HepG2 (cell line): ENCODE data around the gene CDH23. TPM values are rescaled to one million over a fixed set of nuclear protein-coding genes. Genes with fewer than 3 reads are reported as not detected.

Experiments
- ATAC-seq: fragments of 200-7000 bp; cut with Tn5 transposase; 3 replicates; pipeline ENCODE4 v1.9.1; 2020; ENCODE audit warnings: mild to moderate bottlenecking, moderate library complexity
- BruUV-seq: library from RNA; stranded (reverse); fragments of 400-500 nt; replicated peaks from 2 replicates; lab custom pipeline; 2021; lab: Mats Ljungman, UMichigan
- CTCF ChIA-PET: fragments of 300-600 bp; formaldehyde crosslinking; extraction: SDS; loops from one replicate; lab custom pipeline; 2021; ENCODE audit warnings: low total read pairs, inconsistent platforms, low intra/inter-chr PET ratio; lab: Yijun Ruan, JAX
- POLR2A ChIA-PET: fragments of 350-600 bp; sonication (Branson Sonifier 250); formaldehyde crosslinking; loops from one replicate; lab custom pipeline; 2020; ENCODE audit warnings: antibody characterized with exemption, inconsistent platforms; lab: Yijun Ruan, JAX
- DNase-seq: peaks from one replicate; pipeline ENCODE4 v3.0.0-alpha.2; 2015; ENCODE audit warnings: low spot score
- FAIRE-seq: peaks from 3 replicates; lab custom pipeline; 2011; peaks lifted over from hg19 to GRCh38; lab: Jason Lieb, UNC
- H2AFZ ChIP-seq: one replicate; pipeline ENCODE4 v1.6.1; 2011; ENCODE audit warnings: low read length, inconsistent platforms
- H3K27ac ChIP-seq: fragments of 300-600 bp; 3 replicates; pipeline ENCODE4 v1.8.0; 2011; ENCODE audit warnings: mixed run types, mild to moderate bottlenecking, mixed read lengths, low read length, inconsistent platforms; ENCODE audit not compliant: insufficient read depth; ENCODE audit errors: extremely low read length
- H3K27me3 ChIP-seq, 2 experiments: fragments of 200-600 bp in 1 of 2; 2 replicates in 1 of 2; 3 replicates in 1 of 2; pipeline versions ENCODE4 v1.6.0 to v1.8.0; 2011; ENCODE audit warnings: low read length in 2 of 2, mild to moderate bottlenecking in 2 of 2, moderate library complexity in 2 of 2, inconsistent platforms in 1 of 2; ENCODE audit not compliant: insufficient read depth in 2 of 2, control insufficient read depth in 1 of 2
- H3K36me3 ChIP-seq, 2 experiments: fragments of 200-600 bp in 1 of 2; replicated peaks in 1 of 2; 2 replicates in 1 of 2; 3 replicates in 1 of 2; pipeline versions ENCODE4 v1.5.1 to v1.8.0; 2011; ENCODE audit warnings: low read length in 2 of 2, inconsistent platforms in 1 of 2; ENCODE audit not compliant: insufficient read depth in 2 of 2, control insufficient read depth in 1 of 2
- H3K4me1 ChIP-seq: 2 replicates; pipeline ENCODE4 v1.5.1; 2012; ENCODE audit warnings: low read length, inconsistent platforms; ENCODE audit not compliant: insufficient read depth
- H3K4me2 ChIP-seq: 2 replicates; pipeline ENCODE4 v1.6.0; 2011; ENCODE audit warnings: low read depth, low read length, inconsistent platforms
- H3K4me3 ChIP-seq, 3 experiments: fragments of 200-600 bp in 1 of 3; sonication (generic), shearing (Covaris generic) in 1 of 3; replicated peaks in 1 of 3; 2 replicates each; pipeline ENCODE4 v1.5.1; 2011 to 2016; ENCODE audit warnings: low read length in 3 of 3, inconsistent platforms in 2 of 3, low read depth in 2 of 3, mild to moderate bottlenecking in 2 of 3, control low read depth in 1 of 3, mixed read lengths in 1 of 3; ENCODE audit not compliant: insufficient read depth in 1 of 3
- H3K79me2 ChIP-seq: one replicate; pipeline ENCODE4 v1.6.1; 2011; ENCODE audit warnings: low read length, inconsistent platforms; ENCODE audit not compliant: insufficient read depth
- H3K9ac ChIP-seq: 2 replicates; pipeline ENCODE4 v1.6.0; 2011; ENCODE audit warnings: mild to moderate bottlenecking, low read depth, low read length, inconsistent platforms; ENCODE audit not compliant: insufficient read depth
- H3K9me3 ChIP-seq: 2 replicates; pipeline ENCODE4 v1.5.1; 2012; ENCODE audit warnings: mild to moderate bottlenecking, low read length
- H4K20me1 ChIP-seq: 2 replicates; pipeline ENCODE4 v1.6.0; 2011; ENCODE audit warnings: inconsistent platforms, mild to moderate bottlenecking, low read length, moderate library complexity; ENCODE audit not compliant: insufficient read depth
- RAD21 ChIP-seq: fragments of 450-650 bp; formaldehyde crosslinking; IDR thresholded peaks from 2 replicates; pipeline ENCODE4 v1.5.0; 2020; ENCODE audit warnings: mild to moderate bottlenecking
- SMC3 ChIP-seq: IDR thresholded peaks from 2 replicates; pipeline ENCODE4 v1.6.1; 2011; ENCODE audit warnings: low read length, improper control_type of control experiment
- SRF ChIP-seq: IDR thresholded peaks from 2 replicates; pipeline ENCODE4 v1.6.1; 2011; ENCODE audit warnings: mild to moderate bottlenecking, low read depth, low read length, moderate library complexity
- STAG1 ChIP-seq: sonication (generic); formaldehyde crosslinking; IDR thresholded peaks from 2 replicates; pipeline ENCODE4 v1.4.0; 2020; ENCODE audit warnings: missing genetic modification reagents
- ZNF615 ChIP-seq: sonication (generic); formaldehyde crosslinking; IDR thresholded peaks from 2 replicates; pipeline ENCODE4 v1.5.0; 2020; ENCODE audit warnings: mild to moderate bottlenecking, missing genetic modification reagents, borderline replicate concordance
- WGBS: methylation state at CpG from one replicate; pipeline ENCODE4 v1.1.6; 2017; ENCODE audit warnings: low lambda C conversion rate; 5-methylcytosine and 5-hydroxymethylcytosine counted together
- in situ Hi-C: cut with HindIII; loops from 2 replicates; pipeline ENCODE4 v1.10.0; 2017; ENCODE audit warnings: low pct_unique_long_range_greater_than_20kb; ENCODE audit not compliant: extremely low pct_ligation_motif_present
- intact Hi-C: fragments of 100-400 bp; cut with micrococcal nuclease; formaldehyde crosslinking; loops from one replicate; pipeline ENCODE4 v1.10.0; 2022; ENCODE audit not compliant: unreplicated experiment
- polyA plus RNA-seq, 8 experiments: library from polyadenylated mRNA; depleted of rRNA in 3 of 8; stranded (reverse) in 7 of 8; unstranded in 1 of 8; fragments of >200 nt; fragmentation: Illumina TruSeq in 4 of 8; extraction: Trizol in 4 of 8; gene quantifications; 2 replicates each; pipeline versions ENCODE4 v1.2.1 to v1.2.3, GENCODE V29; 2011 to 2016; ENCODE audit warnings: low read depth in 4 of 8, missing spikeins in 1 of 8, mixed read lengths in 1 of 8; ENCODE audit not compliant: insufficient read depth in 1 of 8
- total RNA-seq, 5 experiments: library from RNA; depleted of rRNA; stranded (reverse); fragments of >200 nt; fragmentation: Illumina TruSeq; extraction: Trizol; gene quantifications; 2 replicates each; pipeline ENCODE4 v1.2.3, GENCODE V29; 2016; ENCODE audit warnings: low read depth in 1 of 5
- TF ChIP-seq, protein P1 (sequence below): sonication (generic); formaldehyde crosslinking; IDR thresholded peaks from 2 replicates; pipeline ENCODE4 v1.9.0; 2022; ENCODE audit warnings: missing genetic modification reagents, mild to moderate bottlenecking, borderline replicate concordance
- TF ChIP-seq, protein P2 (sequence below): sonication (generic); formaldehyde crosslinking; IDR thresholded peaks from 2 replicates; pipeline ENCODE4 v1.5.0; 2020; ENCODE audit warnings: mild to moderate bottlenecking, missing genetic modification reagents, moderate library complexity

The CDH23 gene
- total and polyA plus RNA-seq, 2 of the 13 experiments (the other 11 are each of a cell fraction or from before 2014, with no cell fraction given), result 0.13 TPM; not detected in 1

DNA sequence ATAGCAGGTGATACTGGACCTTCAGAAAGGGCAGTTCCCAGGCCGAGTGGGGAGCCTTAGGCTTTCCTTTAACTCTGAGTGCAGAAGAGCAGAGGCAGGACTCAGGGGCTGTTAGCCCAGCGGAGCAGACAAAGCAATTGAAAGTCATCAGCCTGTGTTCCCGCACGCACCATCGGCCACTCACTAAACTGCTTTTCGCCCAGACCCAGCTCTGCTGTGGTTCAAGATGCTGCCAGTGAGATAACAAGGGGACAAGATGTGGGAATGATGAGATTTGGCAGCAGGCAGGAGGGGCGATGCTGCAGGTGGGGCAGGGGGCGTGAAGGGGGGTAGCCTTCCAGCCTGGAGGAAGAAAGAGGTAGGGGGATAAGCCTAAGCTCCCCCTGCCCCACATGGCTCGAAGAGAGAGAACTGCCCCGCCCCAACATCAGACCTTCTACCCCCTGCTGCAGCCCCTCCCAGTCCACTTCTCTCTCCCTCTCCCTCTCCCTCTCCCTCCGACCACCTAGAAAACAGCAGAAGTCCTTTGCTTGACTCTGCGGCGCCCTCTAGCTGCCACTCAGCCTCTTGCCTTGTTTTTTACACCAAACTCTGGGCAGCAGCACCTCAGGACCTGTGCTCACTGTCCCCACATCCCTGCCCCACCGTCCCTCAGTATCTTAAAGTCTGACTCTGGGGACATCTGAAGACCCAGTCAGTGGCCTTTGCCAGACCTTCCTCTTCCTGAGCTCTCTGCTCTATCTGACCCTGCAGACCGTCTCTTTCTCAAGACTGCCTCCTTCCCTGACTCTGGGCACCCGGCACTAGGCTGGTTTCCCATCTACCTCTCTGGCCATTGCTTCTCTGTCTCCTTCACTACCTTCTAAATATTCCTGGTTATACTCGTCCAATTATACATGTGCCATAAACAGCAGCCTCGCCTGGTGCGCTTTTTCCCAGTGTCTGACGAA is 212.4 kb downstream of the CDH23 start:
- no peak overlapping the region for H3K9ac ChIP-seq
- H3K36me3 ChIP-seq, result no peaks in the 10 kb centered on the region
- ChIA-PET POLR2A (interaction anchor here (0.6 kb wide), 1 partner anchor 283 kb away, joined by 3 read pairs; no protein-coding TSS in a partner anchor), CTCF (interaction anchor here (1.1 to 2.1 kb wide), 3 partner anchors 225 to 306 kb away, joined by 4 to 7 read pairs (median 4); no protein-coding TSS in a partner anchor)
- H3K27ac ChIP-seq, result no peak overlapping the region
- no peak overlapping the region for H3K4me3 ChIP-seq
- no peaks in the 10 kb centered on the region for H3K9me3 ChIP-seq
- peaks cover 7% of the 10 kb centered on the region; the same call in 1 of the 2 replicates for H3K4me1 ChIP-seq
- H4K20me1 ChIP-seq, result no peaks in the 10 kb centered on the region
- peak; percentile 82 for ATAC-seq
- BruUV-seq, result no TSS peak
- no peaks in the 10 kb centered on the region for H3K79me2 ChIP-seq
- peaks cover 0 to 7% of the 10 kb centered on the region in 2 experiments; a peak in 3 of 5 replicates for H3K27me3 ChIP-seq
- peak; percentile 54 for DNase-seq
- intact Hi-C loops (loop anchor here (10.0 kb wide), 1 partner anchor 294 kb away; the partner anchor contains the start of gene SLC29A3), in situ Hi-C loops (no loop called here)
- no peak overlapping the region for H3K4me2 ChIP-seq
- no peak for FAIRE-seq
- TF ChIP-seq SMC3 (peak; percentile 73; the same call in 1 of the 2 replicates), ZNF615 (CRISPR knock-in tag) (no peak), RAD21 (CRISPR knock-in tag) (peak; percentile 40), SRF (no peak), STAG1 (CRISPR knock-in tag) (peak; percentile 67)
- TF ChIP-seq, protein P1, sequence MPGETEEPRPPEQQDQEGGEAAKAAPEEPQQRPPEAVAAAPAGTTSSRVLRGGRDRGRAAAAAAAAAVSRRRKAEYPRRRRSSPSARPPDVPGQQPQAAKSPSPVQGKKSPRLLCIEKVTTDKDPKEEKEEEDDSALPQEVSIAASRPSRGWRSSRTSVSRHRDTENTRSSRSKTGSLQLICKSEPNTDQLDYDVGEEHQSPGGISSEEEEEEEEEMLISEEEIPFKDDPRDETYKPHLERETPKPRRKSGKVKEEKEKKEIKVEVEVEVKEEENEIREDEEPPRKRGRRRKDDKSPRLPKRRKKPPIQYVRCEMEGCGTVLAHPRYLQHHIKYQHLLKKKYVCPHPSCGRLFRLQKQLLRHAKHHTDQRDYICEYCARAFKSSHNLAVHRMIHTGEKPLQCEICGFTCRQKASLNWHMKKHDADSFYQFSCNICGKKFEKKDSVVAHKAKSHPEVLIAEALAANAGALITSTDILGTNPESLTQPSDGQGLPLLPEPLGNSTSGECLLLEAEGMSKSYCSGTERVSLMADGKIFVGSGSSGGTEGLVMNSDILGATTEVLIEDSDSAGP, result no peak
- TF ChIP-seq, protein P2, sequence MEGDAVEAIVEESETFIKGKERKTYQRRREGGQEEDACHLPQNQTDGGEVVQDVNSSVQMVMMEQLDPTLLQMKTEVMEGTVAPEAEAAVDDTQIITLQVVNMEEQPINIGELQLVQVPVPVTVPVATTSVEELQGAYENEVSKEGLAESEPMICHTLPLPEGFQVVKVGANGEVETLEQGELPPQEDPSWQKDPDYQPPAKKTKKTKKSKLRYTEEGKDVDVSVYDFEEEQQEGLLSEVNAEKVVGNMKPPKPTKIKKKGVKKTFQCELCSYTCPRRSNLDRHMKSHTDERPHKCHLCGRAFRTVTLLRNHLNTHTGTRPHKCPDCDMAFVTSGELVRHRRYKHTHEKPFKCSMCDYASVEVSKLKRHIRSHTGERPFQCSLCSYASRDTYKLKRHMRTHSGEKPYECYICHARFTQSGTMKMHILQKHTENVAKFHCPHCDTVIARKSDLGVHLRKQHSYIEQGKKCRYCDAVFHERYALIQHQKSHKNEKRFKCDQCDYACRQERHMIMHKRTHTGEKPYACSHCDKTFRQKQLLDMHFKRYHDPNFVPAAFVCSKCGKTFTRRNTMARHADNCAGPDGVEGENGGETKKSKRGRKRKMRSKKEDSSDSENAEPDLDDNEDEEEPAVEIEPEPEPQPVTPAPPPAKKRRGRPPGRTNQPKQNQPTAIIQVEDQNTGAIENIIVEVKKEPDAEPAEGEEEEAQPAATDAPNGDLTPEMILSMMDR (CRISPR knock-in tag), result peak; percentile 87
- 38% methylated on average over 20 of the region's 20 CpGs for WGBS
- no peak overlapping the region for H2AFZ ChIP-seq
